Mononuclear cell (primary cell): Measurements from ENCODE around the gene BRSK1. TPM values are rescaled to one million over a fixed set of nuclear protein-coding genes. Genes with fewer than 3 reads are reported as not detected.
A peak's percentile ranks its signal among the peaks of the same experiment; 100 is the strongest.
"Not testable (repeated sequence)": the region's sequence is repeated elsewhere in the genome, so short reads cannot be mapped to it uniquely, and the experiment has no call there.

Source experiments
- H3K27me3 ChIP-seq: 2 replicates; pipeline ENCODE4 v1.6.0; 2011; ENCODE audit warnings: low read length, control low read depth; ENCODE audit not compliant: insufficient read depth
- H3K4me1 ChIP-seq: 2 replicates; pipeline ENCODE4 v1.5.1; 2011; ENCODE audit warnings: mild to moderate bottlenecking, low read length, control low read depth; ENCODE audit not compliant: insufficient read depth
- H3K4me3 ChIP-seq: 2 replicates; pipeline ENCODE4 v1.5.1; 2011; ENCODE audit warnings: mild to moderate bottlenecking, low read length, moderate library complexity
- H3K9me3 ChIP-seq: 2 replicates; pipeline ENCODE4 v1.5.1; 2011; ENCODE audit warnings: low read depth, mild to moderate bottlenecking, control low read depth, low read length
- total RNA-seq: library from RNA; depleted of rRNA; stranded (reverse); fragments of >200 nt; gene quantifications from one replicate; pipeline ENCODE4 v1.2.3, GENCODE V29; 2012

BRSK1 gene
- total RNA-seq, 1 donor, result 0.52 TPM

- Histone ChIP-seq H3K27me3 (no peaks in the 10 kb centered on the region), H3K9me3 (no peaks in the 10 kb centered on the region), H3K4me3 (no peak overlapping the region), H3K4me1 (no peaks in the 10 kb centered on the region)
These were observed 30.6 kb downstream of the BRSK1 start for GRCh38 chr19:55314396-55314795.

- peaks cover under 1% of the 10 kb centered on the region for H3K4me1 ChIP-seq
- H3K9me3 ChIP-seq, result no peaks in the 10 kb centered on the region
- H3K27me3 ChIP-seq, result no peaks in the 10 kb centered on the region
- no peak overlapping the region for H3K4me3 ChIP-seq
These were observed 32.2 kb downstream of the BRSK1 start for GRCh38 chr19:55315956-55316525.

GRCh38 chr19:55316646-55317045 lies 32.8 kb downstream of the BRSK1 start:
- Histone ChIP-seq H3K4me1 (peaks cover 7% of the 10 kb centered on the region), H3K4me3 (no peak overlapping the region), H3K27me3 (no peaks in the 10 kb centered on the region), H3K9me3 (no peaks in the 10 kb centered on the region)

GRCh38 chr19:55319785-55320184 lies 36.0 kb downstream of the BRSK1 start:
- H3K9me3 ChIP-seq, result no peaks in the 10 kb centered on the region
- H3K27me3 ChIP-seq, result no peaks in the 10 kb centered on the region
- peaks cover 31% of the 10 kb centered on the region for H3K4me1 ChIP-seq
- no peak overlapping the region for H3K4me3 ChIP-seq

- H3K4me1 ChIP-seq, result peaks cover 37% of the 10 kb centered on the region
- H3K4me3 ChIP-seq, result no peak overlapping the region
- no peaks in the 10 kb centered on the region for H3K27me3 ChIP-seq
- H3K9me3 ChIP-seq, result no peaks in the 10 kb centered on the region
These were observed 37.1 kb downstream of the BRSK1 start for GRCh38 chr19:55320844-55321419.

- peaks cover 44% of the 10 kb centered on the region for H3K4me1 ChIP-seq
- H3K27me3 ChIP-seq, result no peaks in the 10 kb centered on the region
- no peaks in the 10 kb centered on the region for H3K9me3 ChIP-seq
- H3K4me3 ChIP-seq, result no peak overlapping the region
These were observed 37.8 kb downstream of the BRSK1 start for GRCh38 chr19:55321466-55322137.

GRCh38 chr19:55322204-55322885 lies 38.5 kb downstream of the BRSK1 start:
- H3K4me1 ChIP-seq, result peaks cover 48% of the 10 kb centered on the region
- H3K27me3 ChIP-seq, result no peaks in the 10 kb centered on the region
- no peaks in the 10 kb centered on the region for H3K9me3 ChIP-seq
- no peak overlapping the region for H3K4me3 ChIP-seq

GRCh38 chr19:55324662-55325061 lies 40.9 kb downstream of the BRSK1 start:
- H3K9me3 ChIP-seq, result no peaks in the 10 kb centered on the region
- H3K4me1 ChIP-seq, result peaks cover 54% of the 10 kb centered on the region
- H3K27me3 ChIP-seq, result no peaks in the 10 kb centered on the region
- H3K4me3 ChIP-seq, result peak overlapping the region; percentile 34

- no peaks in the 10 kb centered on the region for H3K9me3 ChIP-seq
- H3K4me3 ChIP-seq, result peak within 1 kb of the TSS; percentile 34
- no peaks in the 10 kb centered on the region for H3K27me3 ChIP-seq
- H3K4me1 ChIP-seq, result peaks cover 57% of the 10 kb centered on the region
These were observed 41.4 kb downstream of the BRSK1 start, which contains the start of gene TMEM150B for GRCh38 chr19:55325172-55325571. TSS of gene TMEM150B (minus strand) at chr19:55325341. CDS start at chr19:55321036, 4,305 bp downstream.

- H3K27me3 ChIP-seq, H3K9me3 ChIP-seq, H3K4me3 ChIP-seq: not testable (repeated sequence)
- H3K4me1 ChIP-seq, result peaks cover 44% of the 10 kb centered on the region
These were observed 45.0 kb downstream of the BRSK1 start for GRCh38 chr19:55328774-55329318.

GRCh38 chr19:55329791-55330190 lies 46.0 kb downstream of the BRSK1 start:
- not testable (repeated sequence) for H3K4me3 ChIP-seq, H3K27me3 ChIP-seq, H3K9me3 ChIP-seq
- peaks cover 41% of the 10 kb centered on the region for H3K4me1 ChIP-seq

- peaks cover 28% of the 10 kb centered on the region for H3K4me1 ChIP-seq
- H3K27me3 ChIP-seq, result no peaks in the 10 kb centered on the region
- no peaks in the 10 kb centered on the region for H3K9me3 ChIP-seq
- H3K4me3 ChIP-seq, result no peak overlapping the region
These were observed 50.1 kb downstream of the BRSK1 start for GRCh38 chr19:55333870-55334269.

GRCh38 chr19:55336101-55336500 lies 52.3 kb downstream of the BRSK1 start:
- Histone ChIP-seq H3K4me1 (peaks cover 34% of the 10 kb centered on the region), H3K27me3 (no peaks in the 10 kb centered on the region), H3K9me3 (no peaks in the 10 kb centered on the region), H3K4me3 (no peak overlapping the region)

- Histone ChIP-seq H3K4me1 (peaks cover 27% of the 10 kb centered on the region), H3K27me3 (no peaks in the 10 kb centered on the region), H3K9me3 (no peaks in the 10 kb centered on the region), H3K4me3 (peak within 1 kb of the TSS; percentile 42)
These were observed 55.5 kb downstream of the BRSK1 start, which contains the start of gene KMT5C for GRCh38 chr19:55339105-55339888. TSS of gene KMT5C (plus strand) at chr19:55339876. CDS start at chr19:55341937, 2,061 bp downstream.
